CD4-positive, alpha-beta T cell (primary cell): ENCODE measurements around the gene PCDHGA4. TPM values are rescaled to one million over a fixed set of nuclear protein-coding genes. Genes with fewer than 3 reads are reported as not detected.

ENCODE experiments used
- ATAC-seq: fragments of 200-7000 bp; cut with Tn5 transposase; one replicate; pipeline ENCODE4 v1.10.0; 2022; ENCODE audit warnings: mild to moderate bottlenecking; ENCODE audit not compliant: poor library complexity
- CTCF ChIA-PET: fragments of 350-600 bp; sonication (Branson Sonifier 250); formaldehyde crosslinking; loops from one replicate; lab custom pipeline; 2021; ENCODE audit warnings: antibody characterized with exemption, inconsistent platforms; lab: Charles Lee
- POLR2A ChIA-PET: fragments of 350-600 bp; sonication (Branson Sonifier 250); formaldehyde crosslinking; loops from one replicate; lab custom pipeline; 2021; ENCODE audit warnings: antibody characterized with exemption, inconsistent platforms; lab: Charles Lee
- DNase-seq, 14 experiments: peaks; one replicate each; pipeline ENCODE4 v3.0.0-alpha.2; 2013 to 2020; ENCODE audit warnings: mixed read lengths in 2 of 14
- H3K27ac ChIP-seq, 2 donors: one replicate each; pipeline versions ENCODE4 v1.5.1 to v1.7.0; 2013; ENCODE audit warnings: low read length in 2 of 2, low read depth in 1 of 2, mild to moderate bottlenecking in 1 of 2
- H3K27me3 ChIP-seq, 2 experiments: 1 replicate in 1 of 2; 2 replicates in 1 of 2; pipeline versions ENCODE4 v1.6.1 to v1.7.0; 2013; ENCODE audit warnings: low read length in 2 of 2, control low read depth in 1 of 2, mild to moderate bottlenecking in 1 of 2, moderate library complexity in 1 of 2; ENCODE audit not compliant: insufficient read depth in 2 of 2, control insufficient read depth in 1 of 2
- H3K36me3 ChIP-seq: one replicate; pipeline ENCODE4 v1.6.1; 2013; ENCODE audit warnings: low read length, control low read depth; ENCODE audit not compliant: insufficient read depth
- H3K4me1 ChIP-seq: one replicate; pipeline ENCODE4 v1.6.1; 2013; ENCODE audit warnings: low read length, control low read depth; ENCODE audit not compliant: insufficient read depth
- H3K4me3 ChIP-seq: one replicate; pipeline ENCODE4 v1.5.1; 2013; ENCODE audit warnings: mild to moderate bottlenecking, low read length, moderate library complexity
- H3K9me3 ChIP-seq, 2 experiments: 1 replicate in 1 of 2; 2 replicates in 1 of 2; pipeline versions ENCODE4 v1.6.1 to v1.7.0; 2013; ENCODE audit warnings: low read length in 2 of 2, mild to moderate bottlenecking in 2 of 2, control low read depth in 1 of 2, moderate library complexity in 1 of 2; ENCODE audit not compliant: control insufficient read depth in 1 of 2, insufficient read depth in 1 of 2
- H3K27ac Mint-ChIP-seq: one replicate; pipeline ENCODE4 v1.8.0; 2020; ENCODE audit warnings: mixed read lengths
- H3K27me3 Mint-ChIP-seq: one replicate; pipeline ENCODE4 v1.8.0; 2021; ENCODE audit warnings: mixed read lengths
- H3K36me3 Mint-ChIP-seq: one replicate; pipeline ENCODE4 v1.8.0; 2021; ENCODE audit warnings: low read depth, mixed read lengths
- H3K4me1 Mint-ChIP-seq: one replicate; pipeline ENCODE4 v1.8.0; 2021; ENCODE audit warnings: low read depth, mixed read lengths
- H3K4me3 Mint-ChIP-seq: one replicate; pipeline ENCODE4 v1.8.0; 2020; ENCODE audit warnings: mild to moderate bottlenecking, mixed read lengths
- H3K9me3 Mint-ChIP-seq: one replicate; pipeline ENCODE4 v1.8.0; 2020; ENCODE audit warnings: mixed read lengths
- CTCF ChIP-seq: fragments of 200-600 bp; IDR thresholded peaks from one replicate; pipeline ENCODE4 v1.8.0; 2022; ENCODE audit warnings: antibody characterized with exemption, mild to moderate bottlenecking
- intact Hi-C, 2 experiments: fragments of 100-400 bp; cut with DNase I in 1 of 2; cut with micrococcal nuclease in 1 of 2; formaldehyde crosslinking; loops; one replicate each; pipeline versions ENCODE4 v1.15.1 to v1.9.0; 2023 to 2025; cut with DNase I, micrococcal nuclease
- total RNA-seq, 174 experiments: library from RNA in 2 of 174; stranded (reverse) in 2 of 174; gene quantifications; one replicate each; pipeline ENCODE4 v1.2.3 and lab custom pipeline; 2021 to 2026

The PCDHGA4 gene
- total RNA-seq, 2 experiments from 2014 or later: 0.08 TPM

- H3K27me3 Mint-ChIP-seq: peaks cover 91% of the 10 kb centered on the region
These were observed 15.4 kb downstream of the PCDHGA4 start, which contains the start of gene PCDHGB3 for GRCh38 chr5:141369994-141370848. Gene PCDHGB3, plus strand, starts transcription at chr5:141370242. Its CDS starts 153 bp downstream, at chr5:141370395.

GRCh38 chr5:141371572-141372475, 17.0 kb downstream of the PCDHGA4 start:
- H3K36me3 Mint-ChIP-seq: peaks cover 34% of the 10 kb centered on the region
- peaks cover 66 to 67% of the 10 kb centered on the region in 2 experiments for H3K27me3 ChIP-seq
- no peaks in the 10 kb centered on the region for H3K36me3 ChIP-seq
- peaks cover 82% of the 10 kb centered on the region for H3K27me3 Mint-ChIP-seq
- peaks cover 19% of the 10 kb centered on the region for H3K9me3 Mint-ChIP-seq
- no peak overlapping the region for H3K27ac Mint-ChIP-seq
- no peak for TF ChIP-seq CTCF
- no peak for ATAC-seq
- peaks cover 41 to 59% of the 10 kb centered on the region in 2 experiments for H3K9me3 ChIP-seq
- H3K4me1 ChIP-seq: peaks cover 8% of the 10 kb centered on the region
- H3K4me3 ChIP-seq: no peak overlapping the region
- no peak overlapping the region for H3K4me3 Mint-ChIP-seq
- DNase-seq: no peak
- CTCF ChIA-PET: interaction anchor here (2.7 kb wide), 1 partner anchor 51 kb away, joined by 11 read pairs; the partner anchor contains the start of gene TAF7
- POLR2A ChIA-PET: no interaction called here
- intact Hi-C loops: no loop called here
- no peak overlapping the region for H3K27ac ChIP-seq
- H3K4me1 Mint-ChIP-seq: peaks cover 11% of the 10 kb centered on the region

More at GRCh38 chr5:141369994-141370848, 15.4 kb downstream of the PCDHGA4 start, which contains the start of gene PCDHGB3:
- DNase-seq (peak in 9 of 14 experiments; percentile 4 to 61 (median 28)), ATAC-seq (peak; percentile 83)
- Histone ChIP-seq H3K36me3 (no peaks in the 10 kb centered on the region), H3K4me1 (peaks cover 8% of the 10 kb centered on the region), H3K9me3 (peaks cover 51 to 57% of the 10 kb centered on the region in 2 experiments), H3K4me3 (peak within 1 kb of the TSS; percentile 36), H3K27ac (no peak within 1 kb of the TSS), H3K27me3 (peaks cover 71 to 76% of the 10 kb centered on the region in 2 experiments)
- peaks cover 34% of the 10 kb centered on the region for H3K36me3 Mint-ChIP-seq
- intact Hi-C loops: loop anchor here (10.0 kb wide), 2 partner anchors 45 to 145 kb away; partner anchors contain the start of genes PCDHB14 (in 1 of the 2), PCDHGA10 (in 1 of the 2) and PCDHGB7 (in 1 of the 2)
- H3K4me3 Mint-ChIP-seq: peak within 1 kb of the TSS; percentile 80
- ChIA-PET POLR2A (interaction anchor here (1.6 kb wide), 1 partner anchor 50 kb away, joined by 9 read pairs; the partner anchor contains the start of gene TAF7), CTCF (interaction anchor here (0.5 to 2.7 kb wide), 13 partner anchors 10 to 312 kb away, joined by 3 to 13 read pairs (median 4); partner anchors contain the start of genes PCDHGA12, PCDHGB1, PCDHGB2 and PCDHGB5)
- no peak for TF ChIP-seq CTCF
- peaks cover 21% of the 10 kb centered on the region for H3K9me3 Mint-ChIP-seq
- no peak within 1 kb of the TSS for H3K27ac Mint-ChIP-seq
- H3K4me1 Mint-ChIP-seq: peaks cover 11% of the 10 kb centered on the region
